GM12878 (cell line): ENCODE data around the gene MAGI1. TPM values are rescaled to one million over a fixed set of nuclear protein-coding genes. Genes with fewer than 3 reads are reported as not detected.

Source experiments
- ATAC-seq: fragments of 200-7000 bp; cut with Tn5 transposase; 3 replicates; pipeline ENCODE4 v1.9.1; 2020; ENCODE audit warnings: mild to moderate bottlenecking, moderate library complexity
- BruUV-seq: library from RNA; stranded (reverse); fragments of 400-500 nt; replicated peaks from 2 replicates; lab custom pipeline; 2021; lab: Mats Ljungman, UMichigan
- CTCF ChIA-PET: fragments of 300-600 bp; sonication (Branson Sonifier 250); formaldehyde crosslinking; extraction: SDS; loops from one replicate; lab custom pipeline; 2021; ENCODE audit warnings: inconsistent platforms; lab: Yijun Ruan, JAX
- POLR2A ChIA-PET: fragments of 350-600 bp; formaldehyde crosslinking; extraction: SDS; loops from one replicate; lab custom pipeline; 2021; ENCODE audit warnings: inconsistent platforms; lab: Charles Lee
- RAD21 ChIA-PET: fragments of 300-600 bp; sonication (Branson Sonifier 250); formaldehyde crosslinking; loops from one replicate; lab custom pipeline; 2023; ENCODE audit warnings: antibody characterized with exemption; ENCODE audit not compliant: unreplicated experiment; lab: Charles Lee
- SMC1A ChIA-PET: fragments of 300-600 bp; sonication (Branson Sonifier 250); formaldehyde crosslinking; loops from one replicate; lab custom pipeline; 2023; ENCODE audit not compliant: unreplicated experiment, uncharacterized antibody; lab: Charles Lee
- DNase-seq: peaks from one replicate; pipeline ENCODE4 v3.0.0-alpha.2; 2011; ENCODE audit warnings: low read depth, low spot score
- FAIRE-seq: peaks from 3 replicates; lab custom pipeline; 2011; peaks lifted over from hg19 to GRCh38; lab: Jason Lieb, UNC
- H2AFZ ChIP-seq: 2 replicates; pipeline ENCODE4 v1.6.0; 2011; ENCODE audit warnings: low read depth, low read length, control low read depth; ENCODE audit not compliant: control insufficient read depth
- H3K27ac ChIP-seq: 2 replicates; pipeline ENCODE4 v1.5.1; 2011; ENCODE audit warnings: control low read depth; ENCODE audit not compliant: control insufficient read depth, insufficient read depth
- H3K27me3 ChIP-seq, 2 experiments: replicated peaks in 1 of 2; 2 replicates each; pipeline versions ENCODE4 v1.6.0 to v1.6.1; 2011; ENCODE audit warnings: low read length in 1 of 2; ENCODE audit not compliant: control insufficient read depth in 2 of 2, insufficient read depth in 2 of 2
- H3K36me3 ChIP-seq, 2 experiments: 2 replicates each; pipeline ENCODE4 v1.5.1; 2011; ENCODE audit warnings: low read length in 1 of 2; ENCODE audit not compliant: control insufficient read depth in 2 of 2, insufficient read depth in 2 of 2
- H3K4me1 ChIP-seq: 2 replicates; pipeline ENCODE4 v1.6.1; 2011; ENCODE audit warnings: mild to moderate bottlenecking, low read length, moderate library complexity, mixed read lengths; ENCODE audit not compliant: control insufficient read depth, insufficient read depth
- H3K4me2 ChIP-seq: 2 replicates; pipeline ENCODE4 v1.6.0; 2011; ENCODE audit warnings: control low read depth; ENCODE audit not compliant: control insufficient read depth, insufficient read depth
- H3K4me3 ChIP-seq: fragments of 200-600 bp; sonication (generic); 2 replicates; pipeline ENCODE4 v1.5.1; 2016
- H3K79me2 ChIP-seq: 2 replicates; pipeline ENCODE4 v1.6.0; 2011; ENCODE audit warnings: low read length; ENCODE audit not compliant: control insufficient read depth, insufficient read depth
- H3K9ac ChIP-seq: 2 replicates; pipeline ENCODE4 v1.8.0; 2011; ENCODE audit warnings: low read length, control low read depth, mixed read lengths; ENCODE audit not compliant: control insufficient read depth, insufficient read depth
- H3K9me3 ChIP-seq: replicated peaks from 3 replicates; pipeline ENCODE4 v1.5.1; 2011; ENCODE audit warnings: mild to moderate bottlenecking, low read length; ENCODE audit not compliant: control insufficient read depth, insufficient read depth
- H4K20me1 ChIP-seq: 2 replicates; pipeline ENCODE4 v1.6.0; 2011; ENCODE audit not compliant: control insufficient read depth, insufficient read depth
- CBX3 ChIP-seq: fragments of 200-600 bp; sonication (generic); IDR thresholded peaks from 2 replicates; pipeline ENCODE4 v1.6.1; 2016; ENCODE audit warnings: low read depth, borderline replicate concordance
- EGR1 ChIP-seq, 2 experiments: IDR thresholded peaks; 1 replicate in 1 of 2; 2 replicates in 1 of 2; pipeline ENCODE4 v1.6.1; 2011 to 2012; ENCODE audit warnings: low read depth in 2 of 2, low read length in 2 of 2, borderline replicate concordance in 1 of 2, mild to moderate bottlenecking in 1 of 2, moderate library complexity in 1 of 2
- HCFC1 ChIP-seq: fragments of 150-350 bp; IDR thresholded peaks from 2 replicates; pipeline ENCODE4 v1.6.1; 2014; ENCODE audit warnings: low read length
- HSF1 ChIP-seq: fragments of 150-350 bp; IDR thresholded peaks from 2 replicates; pipeline ENCODE4 v1.6.1; 2014; ENCODE audit warnings: mild to moderate bottlenecking, low read depth, low read length
- JUNB ChIP-seq: IDR thresholded peaks from 2 replicates; pipeline ENCODE4 v1.6.1; 2016; ENCODE audit warnings: antibody characterized with exemption, mild to moderate bottlenecking
- JUND ChIP-seq: IDR thresholded peaks from 2 replicates; pipeline ENCODE4 v1.6.1; 2012; ENCODE audit warnings: low read depth, mild to moderate bottlenecking, low read length, improper control_type of control experiment, moderate library complexity
- SMAD5 ChIP-seq: IDR thresholded peaks from 2 replicates; pipeline ENCODE4 v1.6.1; 2016; ENCODE audit warnings: antibody characterized with exemption, low read depth
- SP1 ChIP-seq: IDR thresholded peaks from one replicate; pipeline ENCODE4 v1.6.1; 2011; ENCODE audit warnings: low read depth, low read length
- STAT3 ChIP-seq: IDR thresholded peaks from 2 replicates; pipeline ENCODE4 v1.6.1; 2011; ENCODE audit warnings: low read depth, low read length, improper control_type of control experiment
- TCF3 ChIP-seq: IDR thresholded peaks from 2 replicates; pipeline ENCODE4 v1.6.1; 2012; ENCODE audit warnings: low read depth, mild to moderate bottlenecking, low read length, borderline replicate concordance; ENCODE audit not compliant: insufficient read depth
- USF2 ChIP-seq: IDR thresholded peaks from 2 replicates; pipeline ENCODE4 v1.6.1; 2011; ENCODE audit warnings: low read depth, low read length, improper control_type of control experiment, borderline replicate concordance
- YBX1 ChIP-seq: fragments of 450-650 bp; IDR thresholded peaks from 2 replicates; pipeline ENCODE4 v1.6.1; 2016; ENCODE audit warnings: antibody characterized with exemption
- ZNF207 ChIP-seq: fragments of 450-650 bp; IDR thresholded peaks from 2 replicates; pipeline ENCODE4 v1.6.1; 2014; ENCODE audit warnings: antibody characterized with exemption, mild to moderate bottlenecking, borderline replicate concordance
- WGBS: methylation state at CpG from one replicate; pipeline ENCODE4 v1.1.6; 2016; ENCODE audit warnings: low lambda C conversion rate; ENCODE audit not compliant: insufficient replicate concordance, insufficient coverage; ENCODE audit errors: missing lambda C conversion rate; 5-methylcytosine and 5-hydroxymethylcytosine counted together
- in situ Hi-C: fragments of 300-500 bp; cut with MboI; formaldehyde crosslinking; loops from 9 replicates; pipeline ENCODE4 v1.14.3; 2018; ENCODE audit warnings: mixed read lengths
- intact Hi-C: fragments of 100-400 bp; cut with micrococcal nuclease; formaldehyde crosslinking; loops from one replicate; pipeline ENCODE4 v1.14.2; 2022; ENCODE audit not compliant: unreplicated experiment
- polyA plus RNA-seq, 11 experiments: library from polyadenylated mRNA; depleted of rRNA in 4 of 11; unstranded in 6 of 11; stranded (reverse) in 5 of 11; fragments of >200 nt; fragmentation: Nextera tagmentation in 4 of 11; fragmentation: Illumina TruSeq in 1 of 11; extraction: Ambion mirVana in 4 of 11; extraction: Trizol in 1 of 11; gene quantifications; 1 replicate in 1 of 11; 2 replicates in 10 of 11; pipeline versions ENCODE4 v1.2.1 to v1.2.3, GENCODE V29; 2011 to 2016; ENCODE audit warnings: inconsistent platforms in 2 of 11, missing spikeins in 2 of 11, low read depth in 1 of 11
- total RNA-seq, 4 experiments: library from RNA; depleted of rRNA in 3 of 4; stranded (reverse); fragments of >200 nt in 3 of 4; fragmentation: Illumina TruSeq in 1 of 4; extraction: Trizol in 1 of 4; gene quantifications; 2 replicates each; pipeline versions ENCODE4 v1.2.1 to v1.2.3, GENCODE V29; 2013 to 2021
- TF ChIP-seq, protein P1 (sequence below): IDR thresholded peaks from 2 replicates; pipeline ENCODE4 v1.6.1; 2012; ENCODE audit warnings: mild to moderate bottlenecking, low read depth, low read length
- TF ChIP-seq, protein P2 (sequence below): fragments of 450-650 bp; IDR thresholded peaks from 2 replicates; pipeline ENCODE4 v1.6.1; 2014; ENCODE audit warnings: mild to moderate bottlenecking
- TF ChIP-seq, protein P3 (sequence below): IDR thresholded peaks from 2 replicates; pipeline ENCODE4 v1.6.1; 2011; ENCODE audit warnings: borderline replicate concordance, low read depth, mild to moderate bottlenecking, moderate library complexity, low read length; ENCODE audit not compliant: insufficient read depth, poor library complexity, severe bottlenecking

MAGI1 gene
- total and polyA plus RNA-seq, 10 of the 15 experiments (the other 5 are each of a cell fraction or from before 2014, with no cell fraction given) = 0.02 to 3.3 (median 0.29) TPM; not detected in 1

GRCh38 chr3:65619451-65619881 lies 419.3 kb downstream of the MAGI1 start:
- no peak overlapping the region for H3K4me3 ChIP-seq
- ChIA-PET CTCF (no interaction called here), RAD21 (no interaction called here), POLR2A (no interaction called here), SMC1A (no interaction called here)
- H3K27ac ChIP-seq = no peak overlapping the region
- TF ChIP-seq TCF3 (no peak), EGR1 (IDR thresholded peaks at IDR 0.05; ENCODE audit: borderline replicate concordance in 1 of 2, low read depth in 2 of 2, low read length in 2 of 2) (no peak), STAT3 (no peak), YBX1 (no peak), JUND (no peak), ZNF207 (no peak), HSF1 (no peak), SP1 (no peak), HCFC1 (no peak), SMAD5 (no peak), CBX3 (no peak), JUNB (no peak), USF2 (no peak)
- TF ChIP-seq, protein P1, sequence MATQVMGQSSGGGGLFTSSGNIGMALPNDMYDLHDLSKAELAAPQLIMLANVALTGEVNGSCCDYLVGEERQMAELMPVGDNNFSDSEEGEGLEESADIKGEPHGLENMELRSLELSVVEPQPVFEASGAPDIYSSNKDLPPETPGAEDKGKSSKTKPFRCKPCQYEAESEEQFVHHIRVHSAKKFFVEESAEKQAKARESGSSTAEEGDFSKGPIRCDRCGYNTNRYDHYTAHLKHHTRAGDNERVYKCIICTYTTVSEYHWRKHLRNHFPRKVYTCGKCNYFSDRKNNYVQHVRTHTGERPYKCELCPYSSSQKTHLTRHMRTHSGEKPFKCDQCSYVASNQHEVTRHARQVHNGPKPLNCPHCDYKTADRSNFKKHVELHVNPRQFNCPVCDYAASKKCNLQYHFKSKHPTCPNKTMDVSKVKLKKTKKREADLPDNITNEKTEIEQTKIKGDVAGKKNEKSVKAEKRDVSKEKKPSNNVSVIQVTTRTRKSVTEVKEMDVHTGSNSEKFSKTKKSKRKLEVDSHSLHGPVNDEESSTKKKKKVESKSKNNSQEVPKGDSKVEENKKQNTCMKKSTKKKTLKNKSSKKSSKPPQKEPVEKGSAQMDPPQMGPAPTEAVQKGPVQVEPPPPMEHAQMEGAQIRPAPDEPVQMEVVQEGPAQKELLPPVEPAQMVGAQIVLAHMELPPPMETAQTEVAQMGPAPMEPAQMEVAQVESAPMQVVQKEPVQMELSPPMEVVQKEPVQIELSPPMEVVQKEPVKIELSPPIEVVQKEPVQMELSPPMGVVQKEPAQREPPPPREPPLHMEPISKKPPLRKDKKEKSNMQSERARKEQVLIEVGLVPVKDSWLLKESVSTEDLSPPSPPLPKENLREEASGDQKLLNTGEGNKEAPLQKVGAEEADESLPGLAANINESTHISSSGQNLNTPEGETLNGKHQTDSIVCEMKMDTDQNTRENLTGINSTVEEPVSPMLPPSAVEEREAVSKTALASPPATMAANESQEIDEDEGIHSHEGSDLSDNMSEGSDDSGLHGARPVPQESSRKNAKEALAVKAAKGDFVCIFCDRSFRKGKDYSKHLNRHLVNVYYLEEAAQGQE = no peak
- TF ChIP-seq, protein P2, sequence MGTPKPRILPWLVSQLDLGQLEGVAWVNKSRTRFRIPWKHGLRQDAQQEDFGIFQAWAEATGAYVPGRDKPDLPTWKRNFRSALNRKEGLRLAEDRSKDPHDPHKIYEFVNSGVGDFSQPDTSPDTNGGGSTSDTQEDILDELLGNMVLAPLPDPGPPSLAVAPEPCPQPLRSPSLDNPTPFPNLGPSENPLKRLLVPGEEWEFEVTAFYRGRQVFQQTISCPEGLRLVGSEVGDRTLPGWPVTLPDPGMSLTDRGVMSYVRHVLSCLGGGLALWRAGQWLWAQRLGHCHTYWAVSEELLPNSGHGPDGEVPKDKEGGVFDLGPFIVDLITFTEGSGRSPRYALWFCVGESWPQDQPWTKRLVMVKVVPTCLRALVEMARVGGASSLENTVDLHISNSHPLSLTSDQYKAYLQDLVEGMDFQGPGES = no peak
- TF ChIP-seq, protein P3, sequence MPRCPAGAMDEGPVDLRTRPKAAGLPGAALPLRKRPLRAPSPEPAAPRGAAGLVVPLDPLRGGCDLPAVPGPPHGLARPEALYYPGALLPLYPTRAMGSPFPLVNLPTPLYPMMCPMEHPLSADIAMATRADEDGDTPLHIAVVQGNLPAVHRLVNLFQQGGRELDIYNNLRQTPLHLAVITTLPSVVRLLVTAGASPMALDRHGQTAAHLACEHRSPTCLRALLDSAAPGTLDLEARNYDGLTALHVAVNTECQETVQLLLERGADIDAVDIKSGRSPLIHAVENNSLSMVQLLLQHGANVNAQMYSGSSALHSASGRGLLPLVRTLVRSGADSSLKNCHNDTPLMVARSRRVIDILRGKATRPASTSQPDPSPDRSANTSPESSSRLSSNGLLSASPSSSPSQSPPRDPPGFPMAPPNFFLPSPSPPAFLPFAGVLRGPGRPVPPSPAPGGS = no peak
- FAIRE-seq = no peak
- no peaks in the 10 kb centered on the region for H3K36me3 ChIP-seq
- H3K79me2 ChIP-seq = no peaks in the 10 kb centered on the region
- no peak overlapping the region for H3K4me2 ChIP-seq
- 19% methylated on average over 5 of the region's 5 CpGs for WGBS
- in situ Hi-C loops (no loop called here), intact Hi-C loops (no loop called here)
- BruUV-seq = no TSS peak
- no peak for ATAC-seq
- no peaks in the 10 kb centered on the region for H3K9me3 ChIP-seq
- no peaks in the 10 kb centered on the region for H3K4me1 ChIP-seq
- DNase-seq = no peak
- no peak overlapping the region for H3K9ac ChIP-seq
- no peaks in the 10 kb centered on the region for H3K27me3 ChIP-seq
- no peaks in the 10 kb centered on the region for H4K20me1 ChIP-seq
- H2AFZ ChIP-seq = no peak overlapping the region
